K562 (cell line): Measurements from ENCODE around the gene NECAB2. TPM values are rescaled to one million over a fixed set of nuclear protein-coding genes. Genes with fewer than 3 reads are reported as not detected.

Experiments
- ATF7 ChIP-seq: fragments of 450-650 bp; IDR thresholded peaks from 2 replicates; pipeline ENCODE4 v1.7.1; 2014; ENCODE audit warnings: mild to moderate bottlenecking, moderate library complexity
- DMBX1 ChIP-seq: fragments of 250-450 bp; sonication (Bioruptor Pico); IDR thresholded peaks from 2 replicates; pipeline ENCODE4 v1.8.0; 2022; ENCODE audit warnings: inconsistent platforms, mild to moderate bottlenecking, moderate library complexity, borderline replicate concordance
- EGR1 ChIP-seq: fragments of 450-650 bp; conservative IDR thresholded peaks from 2 replicates; pipeline ENCODE4 v1.6.1; 2017; ENCODE audit warnings: mild to moderate bottlenecking
- EHMT2 ChIP-seq: fragments of 450-650 bp; IDR thresholded peaks from 2 replicates; pipeline ENCODE4 v1.6.1; 2018; ENCODE audit warnings: antibody characterized with exemption
- GTF2E2 ChIP-seq: fragments of 200-800 bp; sonication (Bioruptor generic); IDR thresholded peaks from 2 replicates; pipeline ENCODE4 v1.6.1; 2016; ENCODE audit warnings: missing genetic modification characterization, missing compliant biosample characterization
- HDAC1 ChIP-seq, 2 experiments: fragments of 450-650 bp; IDR thresholded peaks; 2 replicates each; pipeline ENCODE4 v1.6.1; 2016 to 2017; ENCODE audit warnings: inconsistent platforms in 1 of 2, mild to moderate bottlenecking in 1 of 2, moderate library complexity in 1 of 2
- HDAC3 ChIP-seq: fragments of 450-650 bp; IDR thresholded peaks from 2 replicates; pipeline ENCODE4 v1.6.1; 2018; ENCODE audit warnings: borderline replicate concordance, mild to moderate bottlenecking, moderate library complexity; ENCODE audit not compliant: partially characterized antibody
- JUND ChIP-seq, 2 experiments: IDR thresholded peaks; 2 replicates in 1 of 2; 3 replicates in 1 of 2; pipeline ENCODE4 v1.6.1; 2011; ENCODE audit warnings: borderline replicate concordance in 2 of 2, low read depth in 2 of 2, low read length in 2 of 2, improper control_type of control experiment in 1 of 2, missing biosample characterization in 1 of 2, missing genetic modification characterization in 1 of 2, missing genetic modification reagents in 1 of 2
- KAT8 ChIP-seq: fragments of 450-650 bp; IDR thresholded peaks from 2 replicates; pipeline ENCODE4 v1.6.1; 2016; ENCODE audit warnings: low read depth, mild to moderate bottlenecking
- MAFF ChIP-seq: IDR thresholded peaks from 2 replicates; pipeline ENCODE4 v1.6.1; 2012; ENCODE audit warnings: low read length, improper control_type of control experiment
- MCM3 ChIP-seq: fragments of 450-650 bp; IDR thresholded peaks from 2 replicates; pipeline ENCODE4 v1.6.1; 2016
- NCOA1 ChIP-seq: fragments of 450-650 bp; IDR thresholded peaks from 2 replicates; pipeline ENCODE4 v1.6.1; 2016; ENCODE audit warnings: low read depth
- NFRKB ChIP-seq: fragments of 450-650 bp; IDR thresholded peaks from 2 replicates; pipeline ENCODE4 v1.6.1; 2016; ENCODE audit warnings: low read depth
- PCBP1 ChIP-seq: fragments of 200-400 bp; formaldehyde crosslinking; IDR thresholded peaks from 2 replicates; pipeline ENCODE4 v1.6.1; 2018; ENCODE audit warnings: mild to moderate bottlenecking, low read depth, low read length; ENCODE audit not compliant: poor library complexity, severe bottlenecking
- SP1 ChIP-seq: sonication (generic); formaldehyde crosslinking; IDR thresholded peaks from 2 replicates; pipeline ENCODE4 v1.8.1; 2022; ENCODE audit warnings: mild to moderate bottlenecking, missing genetic modification reagents
- SRSF1 ChIP-seq: fragments of 200-400 bp; formaldehyde crosslinking; IDR thresholded peaks from 2 replicates; pipeline ENCODE4 v1.6.1; 2017; ENCODE audit warnings: mild to moderate bottlenecking, low read depth, low read length, moderate library complexity
- TCF3 ChIP-seq: sonication (generic); formaldehyde crosslinking; IDR thresholded peaks from 2 replicates; pipeline ENCODE4 v1.4.0; 2020; ENCODE audit warnings: mild to moderate bottlenecking, missing genetic modification reagents
- ZNF140 ChIP-seq: fragments of 250-450 bp; sonication (Bioruptor Pico); IDR thresholded peaks from 2 replicates; pipeline ENCODE4 v1.8.0; 2021; ENCODE audit warnings: moderate library complexity, mild to moderate bottlenecking, inconsistent platforms
- ZNF408 ChIP-seq: fragments of 250-450 bp; sonication (Bioruptor Pico); IDR thresholded peaks from 2 replicates; pipeline ENCODE4 v1.4.0; 2020; ENCODE audit warnings: low read depth, mild to moderate bottlenecking, moderate library complexity
- polyA plus RNA-seq, 8 experiments: library from polyadenylated mRNA; depleted of rRNA in 4 of 8; stranded (reverse) in 5 of 8; unstranded in 3 of 8; fragments of >200 nt; fragmentation: Nextera tagmentation in 2 of 8; fragmentation: Illumina TruSeq in 1 of 8; extraction: Ambion mirVana in 2 of 8; extraction: Trizol in 1 of 8; gene quantifications; 2 replicates each; pipeline versions ENCODE4 v1.2.1 to v1.2.3, GENCODE V29; 2011 to 2014; ENCODE audit warnings: inconsistent platforms in 1 of 8, missing spikeins in 1 of 8
- total RNA-seq, 7 experiments: library from RNA; depleted of rRNA in 6 of 7; stranded (reverse); fragments of >200 nt in 6 of 7; fragmentation: Illumina TruSeq in 2 of 7; extraction: Trizol in 2 of 7; gene quantifications; 2 replicates each; pipeline versions ENCODE4 v1.2.1 to v1.2.3, GENCODE V29; 2011 to 2021; ENCODE audit warnings: low replicate concordance in 1 of 7
- TF ChIP-seq, protein P1 (sequence below): fragments of 450-650 bp; IDR thresholded peaks from 2 replicates; pipeline ENCODE4 v1.6.1; 2016
- TF ChIP-seq, protein P2 (sequence below): fragments of 450-650 bp; IDR thresholded peaks from 2 replicates; pipeline ENCODE4 v1.6.1; 2017; ENCODE audit warnings: antibody characterized with exemption
- TF ChIP-seq, protein P3 (sequence below), 2 experiments: fragments of 450-650 bp; IDR thresholded peaks; 2 replicates each; pipeline ENCODE4 v1.6.1; 2018; ENCODE audit warnings: mild to moderate bottlenecking in 2 of 2, low read depth in 1 of 2; ENCODE audit not compliant: partially characterized antibody in 2 of 2

NECAB2 gene
- total and polyA plus RNA-seq, 9 of the 15 experiments (the other 6 are each of a cell fraction or from before 2014, with no cell fraction given) = 0.03 to 0.28 TPM; not detected in 7

DNA sequence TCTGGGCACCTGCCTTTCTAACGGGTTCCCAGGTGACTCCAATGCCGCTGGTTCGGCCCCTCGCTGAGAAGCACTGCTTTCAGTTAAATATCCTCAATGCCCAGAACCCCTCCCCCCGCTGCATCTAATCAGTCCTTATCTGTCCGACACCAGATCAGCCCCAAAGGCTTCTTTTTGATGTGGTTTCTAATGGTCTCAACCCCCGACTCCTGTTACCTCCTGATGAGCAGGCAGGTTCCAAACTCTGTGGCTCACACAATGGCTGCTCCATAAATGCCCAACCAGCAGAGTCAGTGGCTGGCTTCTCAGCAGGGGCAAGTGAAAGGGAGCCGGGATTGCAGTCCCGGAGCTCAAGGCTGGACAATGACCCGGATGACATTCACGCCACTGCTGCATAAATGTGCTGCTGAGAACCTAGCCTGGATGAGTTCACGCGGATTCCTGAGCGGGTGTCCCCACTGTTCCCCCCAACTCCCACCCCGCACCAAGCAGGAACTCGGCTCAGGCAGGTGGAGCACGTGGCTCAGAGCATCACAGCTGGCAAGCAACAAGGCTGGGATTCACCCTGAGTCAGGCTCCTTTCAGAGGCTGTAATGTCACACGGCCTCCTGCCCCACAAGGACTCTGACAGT lies 75.6 kb downstream of the NECAB2 start (continued):
- TF ChIP-seq MCM3 (no peak), PCBP1 (no peak), KAT8 (no peak), SRSF1 (no peak), GTF2E2 (tag) (no peak), ZNF140 (CRISPR knock-in tag) (no peak), NCOA1 (no peak; the same call in none of the 2 replicates), NFRKB (no peak), TCF3 (CRISPR knock-in tag) (peak; percentile 91), EHMT2 (no peak), MAFF (0 out of 2 replicates have a peak, but pooled peaks have one; percentile 5), HDAC1 (IDR thresholded peaks at IDR 0.05) (peak in 1 of 2 experiments; percentile 79; a peak in 2 of 4 replicates), ZNF408 (no peak), EGR1 (0 out of 2 replicates have a peak, but pooled peaks have one; percentile 19), SP1 (CRISPR knock-in tag) (peak; percentile 57; the same call in 1 of the 2 replicates), JUND (IDR thresholded peaks at IDR 0.05; ENCODE audit: borderline replicate concordance, low read depth, low read length) (peak; percentile 55; the same call in 1 of the 2 replicates), JUND (tag; IDR thresholded peaks at IDR 0.05; ENCODE audit: borderline replicate concordance, low read depth, low read length) (no peak; the same call in 2 of the 3 replicates), DMBX1 (CRISPR knock-in tag) (peak; percentile 42; the same call in 1 of the 2 replicates), HDAC3 (no peak), ATF7 (no peak)
- TF ChIP-seq, protein P1, sequence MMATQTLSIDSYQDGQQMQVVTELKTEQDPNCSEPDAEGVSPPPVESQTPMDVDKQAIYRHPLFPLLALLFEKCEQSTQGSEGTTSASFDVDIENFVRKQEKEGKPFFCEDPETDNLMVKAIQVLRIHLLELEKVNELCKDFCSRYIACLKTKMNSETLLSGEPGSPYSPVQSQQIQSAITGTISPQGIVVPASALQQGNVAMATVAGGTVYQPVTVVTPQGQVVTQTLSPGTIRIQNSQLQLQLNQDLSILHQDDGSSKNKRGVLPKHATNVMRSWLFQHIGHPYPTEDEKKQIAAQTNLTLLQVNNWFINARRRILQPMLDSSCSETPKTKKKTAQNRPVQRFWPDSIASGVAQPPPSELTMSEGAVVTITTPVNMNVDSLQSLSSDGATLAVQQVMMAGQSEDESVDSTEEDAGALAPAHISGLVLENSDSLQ = no peak
- TF ChIP-seq, protein P2, sequence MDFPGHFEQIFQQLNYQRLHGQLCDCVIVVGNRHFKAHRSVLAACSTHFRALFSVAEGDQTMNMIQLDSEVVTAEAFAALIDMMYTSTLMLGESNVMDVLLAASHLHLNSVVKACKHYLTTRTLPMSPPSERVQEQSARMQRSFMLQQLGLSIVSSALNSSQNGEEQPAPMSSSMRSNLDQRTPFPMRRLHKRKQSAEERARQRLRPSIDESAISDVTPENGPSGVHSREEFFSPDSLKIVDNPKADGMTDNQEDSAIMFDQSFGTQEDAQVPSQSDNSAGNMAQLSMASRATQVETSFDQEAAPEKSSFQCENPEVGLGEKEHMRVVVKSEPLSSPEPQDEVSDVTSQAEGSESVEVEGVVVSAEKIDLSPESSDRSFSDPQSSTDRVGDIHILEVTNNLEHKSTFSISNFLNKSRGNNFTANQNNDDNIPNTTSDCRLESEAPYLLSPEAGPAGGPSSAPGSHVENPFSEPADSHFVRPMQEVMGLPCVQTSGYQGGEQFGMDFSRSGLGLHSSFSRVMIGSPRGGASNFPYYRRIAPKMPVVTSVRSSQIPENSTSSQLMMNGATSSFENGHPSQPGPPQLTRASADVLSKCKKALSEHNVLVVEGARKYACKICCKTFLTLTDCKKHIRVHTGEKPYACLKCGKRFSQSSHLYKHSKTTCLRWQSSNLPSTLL = no peak
- TF ChIP-seq, protein P3, sequence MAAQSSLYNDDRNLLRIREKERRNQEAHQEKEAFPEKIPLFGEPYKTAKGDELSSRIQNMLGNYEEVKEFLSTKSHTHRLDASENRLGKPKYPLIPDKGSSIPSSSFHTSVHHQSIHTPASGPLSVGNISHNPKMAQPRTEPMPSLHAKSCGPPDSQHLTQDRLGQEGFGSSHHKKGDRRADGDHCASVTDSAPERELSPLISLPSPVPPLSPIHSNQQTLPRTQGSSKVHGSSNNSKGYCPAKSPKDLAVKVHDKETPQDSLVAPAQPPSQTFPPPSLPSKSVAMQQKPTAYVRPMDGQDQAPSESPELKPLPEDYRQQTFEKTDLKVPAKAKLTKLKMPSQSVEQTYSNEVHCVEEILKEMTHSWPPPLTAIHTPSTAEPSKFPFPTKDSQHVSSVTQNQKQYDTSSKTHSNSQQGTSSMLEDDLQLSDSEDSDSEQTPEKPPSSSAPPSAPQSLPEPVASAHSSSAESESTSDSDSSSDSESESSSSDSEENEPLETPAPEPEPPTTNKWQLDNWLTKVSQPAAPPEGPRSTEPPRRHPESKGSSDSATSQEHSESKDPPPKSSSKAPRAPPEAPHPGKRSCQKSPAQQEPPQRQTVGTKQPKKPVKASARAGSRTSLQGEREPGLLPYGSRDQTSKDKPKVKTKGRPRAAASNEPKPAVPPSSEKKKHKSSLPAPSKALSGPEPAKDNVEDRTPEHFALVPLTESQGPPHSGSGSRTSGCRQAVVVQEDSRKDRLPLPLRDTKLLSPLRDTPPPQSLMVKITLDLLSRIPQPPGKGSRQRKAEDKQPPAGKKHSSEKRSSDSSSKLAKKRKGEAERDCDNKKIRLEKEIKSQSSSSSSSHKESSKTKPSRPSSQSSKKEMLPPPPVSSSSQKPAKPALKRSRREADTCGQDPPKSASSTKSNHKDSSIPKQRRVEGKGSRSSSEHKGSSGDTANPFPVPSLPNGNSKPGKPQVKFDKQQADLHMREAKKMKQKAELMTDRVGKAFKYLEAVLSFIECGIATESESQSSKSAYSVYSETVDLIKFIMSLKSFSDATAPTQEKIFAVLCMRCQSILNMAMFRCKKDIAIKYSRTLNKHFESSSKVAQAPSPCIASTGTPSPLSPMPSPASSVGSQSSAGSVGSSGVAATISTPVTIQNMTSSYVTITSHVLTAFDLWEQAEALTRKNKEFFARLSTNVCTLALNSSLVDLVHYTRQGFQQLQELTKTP (IDR thresholded peaks at IDR 0.05; ENCODE audit: low read depth in 1 of 2, partially characterized antibody in 2 of 2) = peak in 1 of 2 experiments; percentile 54
